HPDE6-E6E7 (cell line): ENCODE data around the gene SMG5.
A peak's percentile ranks its signal among the peaks of the same experiment; 100 is the strongest.
"Not testable (repeated sequence)": the region's sequence is repeated elsewhere in the genome, so short reads cannot be mapped to it uniquely, and the experiment has no call there.

ENCODE experiments used
- DNase-seq: peaks from one replicate; pipeline ENCODE4 v3.0.0; 2011; ENCODE audit warnings: missing footprints; ENCODE audit errors: extremely low spot score

The SMG5 gene

DNA sequence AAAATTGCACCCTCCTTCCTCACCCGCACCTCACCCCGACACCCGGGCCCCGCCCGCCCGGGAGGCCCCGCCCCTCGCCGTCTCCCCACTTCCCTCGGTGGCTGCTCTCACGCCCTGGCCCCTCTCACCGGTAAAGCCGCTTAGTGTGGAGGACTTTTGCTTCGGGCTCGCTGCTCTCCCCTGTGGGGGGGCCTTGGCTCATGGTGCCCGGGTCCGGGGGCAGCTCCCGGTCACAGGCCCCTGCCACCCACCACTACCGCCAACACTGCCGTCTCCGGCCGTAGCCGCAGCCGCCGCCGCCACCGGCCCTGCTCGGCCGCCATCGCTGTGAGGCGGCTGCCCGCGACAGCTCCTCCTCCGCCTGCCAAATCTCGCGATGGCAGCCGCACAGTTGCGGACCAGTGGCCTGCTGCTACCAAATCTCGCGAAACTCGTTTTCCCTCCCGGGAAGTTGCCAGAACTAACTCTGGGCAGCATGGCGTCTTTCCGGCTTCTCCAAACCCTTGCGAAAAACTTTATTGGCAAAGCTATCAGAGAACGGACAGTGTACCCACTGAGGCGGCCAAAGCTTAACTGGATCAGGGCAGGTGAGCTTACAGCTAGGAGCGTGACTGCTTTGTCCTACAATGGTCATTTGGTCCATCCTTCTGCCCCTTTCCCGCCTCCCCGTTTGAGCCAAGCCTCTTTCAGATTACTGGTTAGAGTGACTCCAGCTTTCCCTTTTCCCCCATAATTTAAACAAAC is at the start of gene SMG5:
Gene SMG5, minus strand, starts transcription at position 347 of the 744 bp plus-strand sequence. Its CDS starts 145 bp downstream, at position 202.
- peak; percentile 93 for DNase-seq

DNA sequence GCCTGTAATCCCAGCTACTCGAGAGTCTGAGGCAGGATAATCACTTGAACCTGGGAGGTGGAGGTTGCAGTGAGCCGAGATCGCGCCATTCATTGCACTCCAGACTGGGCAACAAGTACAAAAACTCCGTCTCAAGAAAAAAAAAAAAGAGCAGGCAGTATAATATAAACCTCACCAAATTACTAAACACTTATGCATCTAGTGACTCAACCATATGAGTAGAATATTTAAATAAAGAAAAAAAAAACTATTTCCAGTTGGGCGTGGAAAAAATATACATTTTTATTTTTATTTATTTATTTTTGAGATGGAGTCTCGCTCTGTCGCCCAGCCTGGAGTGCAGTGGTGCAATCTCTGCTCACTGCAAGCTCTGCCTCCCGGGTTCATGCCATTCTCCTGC is 40.6 kb upstream of the SMG5 start:
- DNase-seq = not testable (repeated sequence)

- DNase-seq = no peak
Measured at GRCh38 chr1:156320560-156320959, 37.9 kb upstream of the SMG5 start.

- no peak for DNase-seq
Measured at GRCh38 chr1:156319664-156320063, 37.0 kb upstream of the SMG5 start.

GRCh38 chr1:156316909-156317308 is 34.3 kb upstream of the SMG5 start:
- no peak for DNase-seq

DNA sequence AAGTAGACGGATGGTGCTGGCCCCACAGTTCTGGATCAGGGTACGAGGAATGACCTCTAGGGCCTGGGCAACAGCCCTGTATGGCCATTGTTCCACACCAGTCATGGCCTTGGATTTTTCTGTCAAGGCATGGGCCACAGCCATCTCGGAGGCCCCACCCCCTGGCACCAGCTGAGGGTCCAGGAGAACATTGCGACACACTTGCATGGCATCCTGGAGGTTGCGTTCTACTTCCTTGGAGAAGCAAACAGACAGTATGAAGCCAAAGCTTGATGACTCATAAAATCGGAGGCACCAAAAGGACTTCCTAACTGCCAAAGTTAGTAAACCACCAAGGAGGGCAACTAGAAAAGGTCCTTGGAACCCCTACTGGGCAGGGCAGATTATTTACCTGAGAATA is 28.3 kb upstream of the SMG5 start:
- no peak for DNase-seq

GRCh38 chr1:156308078-156308477 is 25.5 kb upstream of the SMG5 start:
- DNase-seq = no peak

DNA sequence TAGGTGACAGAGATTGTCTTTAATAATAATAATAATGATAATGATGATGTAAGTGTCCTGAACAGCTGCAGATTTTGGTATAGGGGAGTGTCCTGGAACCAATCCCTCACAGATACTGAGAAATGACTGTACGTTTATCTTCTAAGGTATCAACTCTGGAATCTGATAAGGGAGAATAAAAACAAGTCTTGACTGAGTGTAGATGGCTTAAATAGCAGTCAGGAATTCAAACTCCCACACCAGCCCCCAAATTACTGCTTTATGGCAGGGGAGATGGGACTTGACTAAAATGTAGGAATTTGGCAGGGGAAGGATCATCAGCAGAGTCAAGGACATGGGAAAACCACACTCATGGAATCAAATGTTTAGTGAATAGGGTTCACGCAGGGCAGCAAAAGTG is 22.6 kb upstream of the SMG5 start:
- DNase-seq = no peak

GRCh38 chr1:156303241-156303640 is 20.6 kb upstream of the SMG5 start:
- DNase-seq = no peak

- no peak for DNase-seq
Measured at GRCh38 chr1:156298852-156299357, 16.3 kb upstream of the SMG5 start, which contains the start of gene VHLL. VHLL (minus strand) TSS chr1:156299307; CDS start chr1:156299189, 118 bp downstream.

DNA sequence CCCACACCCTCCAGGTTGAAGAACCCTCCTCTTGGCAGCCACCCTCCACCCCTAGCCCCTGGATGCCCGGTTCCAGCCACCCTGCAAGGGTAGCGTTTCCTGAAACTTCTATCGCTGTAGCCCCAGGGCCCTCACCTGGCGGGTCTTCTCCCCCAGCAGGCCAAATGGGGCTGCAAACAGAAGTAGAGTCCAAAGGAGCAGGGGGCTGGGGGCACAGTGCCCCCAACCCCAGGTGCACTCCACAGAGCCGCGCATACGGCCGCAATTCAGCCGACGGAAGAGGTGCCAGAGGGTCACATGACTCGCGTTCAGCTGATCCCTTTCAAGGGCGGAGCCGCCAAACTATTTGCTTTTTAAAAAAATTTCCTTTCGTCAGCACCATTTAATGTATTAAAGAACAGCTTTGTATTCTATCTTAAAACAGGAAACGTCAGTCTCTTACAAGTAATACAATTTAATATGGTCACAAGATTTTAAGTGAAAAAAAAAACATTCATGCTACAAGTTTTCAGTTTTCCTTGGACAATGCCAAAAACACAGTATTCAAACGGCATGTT is 12.8 kb upstream of the SMG5 start, which contains the start of gene GLMP:
Gene GLMP, minus strand, starts transcription at position 289 of the 557 bp plus-strand sequence. Its CDS starts 34 bp downstream, at position 255.
- peak; percentile 39 for DNase-seq

- DNase-seq = no peak
Measured at GRCh38 chr1:156293895-156294294, 11.3 kb upstream of the SMG5 start.

DNA sequence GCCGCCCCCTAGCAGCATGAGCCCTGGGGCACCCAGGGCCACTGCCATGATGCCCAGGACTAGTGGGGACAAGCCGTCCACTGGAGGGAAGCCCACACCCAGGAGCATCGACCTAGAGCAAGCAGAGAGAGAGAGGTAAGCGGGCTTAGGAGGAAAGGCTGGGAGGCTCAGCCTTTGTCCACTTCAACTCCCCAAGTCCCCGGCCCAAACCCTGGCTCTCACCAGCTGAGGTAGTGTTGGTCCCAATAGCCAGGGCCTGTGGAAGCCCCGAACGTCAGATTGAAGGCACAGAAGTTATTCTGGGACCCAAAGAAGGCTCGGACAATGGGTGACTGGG is 10.4 kb upstream of the SMG5 start:
- no peak for DNase-seq

- peak; percentile 88 for DNase-seq
Measured at GRCh38 chr1:156291226-156292061, 8.8 kb upstream of the SMG5 start.

GRCh38 chr1:156289857-156290256 is 7.2 kb upstream of the SMG5 start:
- DNase-seq = no peak

DNA sequence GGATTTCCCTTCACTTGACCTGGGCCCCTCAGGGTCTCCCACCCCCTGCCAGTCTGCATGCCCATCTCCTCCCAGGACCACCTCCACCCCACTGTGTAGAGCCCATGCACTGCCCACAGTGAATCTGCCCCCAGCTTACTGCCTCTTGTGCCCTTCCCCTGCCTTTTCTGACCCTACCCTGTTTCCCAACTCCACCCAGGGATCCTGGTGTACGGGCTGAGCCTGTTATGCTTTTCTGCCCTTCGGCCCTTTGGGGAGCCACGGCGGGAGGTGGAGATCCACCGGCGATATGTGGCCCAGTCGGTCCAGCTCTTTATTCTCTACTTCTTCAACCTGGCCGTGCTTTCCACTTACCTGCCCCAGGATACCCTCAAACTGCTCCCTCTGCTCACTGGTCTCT is 3.4 kb upstream of the SMG5 start:
- no peak for DNase-seq

DNA sequence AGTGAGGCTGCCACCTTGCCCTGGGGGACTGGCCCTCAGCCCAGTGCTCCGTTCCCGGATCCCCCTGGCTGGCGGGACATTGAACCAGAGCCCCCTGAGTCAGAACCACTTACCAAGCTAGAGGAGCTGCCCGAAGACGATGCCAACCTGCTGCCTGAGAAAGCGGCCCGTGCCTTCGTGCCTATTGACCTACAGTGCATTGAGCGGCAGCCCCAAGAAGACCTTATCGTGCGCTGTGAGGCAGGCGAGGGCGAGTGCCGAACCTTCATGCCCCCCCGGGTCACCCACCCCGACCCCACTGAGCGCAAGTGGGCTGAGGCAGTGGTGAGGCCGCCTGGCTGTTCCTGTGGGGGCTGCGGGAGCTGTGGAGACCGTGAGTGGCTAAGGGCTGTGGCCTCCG is 2.8 kb upstream of the SMG5 start:
- no peak for DNase-seq

DNA sequence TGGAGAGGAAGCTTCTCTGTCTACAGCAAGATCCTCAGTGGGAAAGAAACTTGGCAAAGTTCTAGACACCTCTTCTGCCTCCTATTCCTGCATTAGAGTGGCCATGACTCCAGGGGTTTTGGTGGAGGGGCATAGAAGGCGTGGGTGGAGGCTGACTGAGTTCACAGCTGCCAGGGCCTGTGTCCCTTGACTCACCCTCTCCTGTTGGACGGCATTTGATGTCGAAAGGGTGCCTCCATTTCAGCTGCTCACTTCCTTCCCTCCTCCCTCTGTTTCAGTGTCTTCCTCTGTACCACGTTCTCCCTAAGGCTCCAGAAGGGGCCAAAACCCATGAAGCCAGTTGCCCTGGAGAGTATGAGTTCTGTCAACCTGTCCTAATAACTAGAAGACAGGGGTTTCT is 2.1 kb upstream of the SMG5 start:
- DNase-seq = no peak

GRCh38 chr1:156284112-156284511 is 1.5 kb upstream of the SMG5 start, which contains the start of gene TMEM79:
TMEM79 (plus strand) TSS chr1:156284325; CDS start chr1:156285227, 902 bp downstream.
- DNase-seq = peak; percentile 67

DNA sequence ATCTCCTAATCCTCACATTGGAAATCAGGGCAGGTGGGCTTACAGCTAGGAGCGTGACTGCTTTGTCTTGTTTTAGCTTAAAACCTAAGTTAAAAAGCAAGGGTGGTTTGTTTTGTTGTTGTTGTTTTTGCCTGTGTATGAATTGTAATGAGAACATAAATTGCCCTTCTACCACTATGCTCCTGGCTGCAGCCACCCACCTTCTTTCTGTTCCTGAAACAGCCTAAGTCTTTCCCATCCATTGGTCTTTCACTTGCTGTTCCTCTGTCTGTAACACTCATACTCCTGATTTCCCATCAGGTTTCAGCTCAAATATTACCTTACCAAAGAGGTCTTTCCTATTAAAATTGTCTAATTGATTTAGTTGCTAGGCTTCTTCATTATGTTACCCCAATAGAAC is 896 bp upstream of the SMG5 start:
- no peak for DNase-seq

- DNase-seq = no peak
Measured at GRCh38 chr1:156281693-156282478, 739 bp downstream of the SMG5 start.
